Stimulated activated CD8-positive, alpha-beta memory T cell treated with anti-CD3 and anti-CD28 coated beads, Interleukin-15, amount 100 ng/mL, for 4 hours (primary cell): ENCODE data around the gene PRPF38B.
"Not testable (repeated sequence)": the region's sequence is repeated elsewhere in the genome, so short reads cannot be mapped to it uniquely, and the experiment has no call there.

Source experiments
- DNase-seq, 2 donors: peaks; one replicate each; pipeline ENCODE4 v3.0.0-alpha.2; 2020; ENCODE audit warnings: low read depth in 2 of 2

Gene PRPF38B

DNA sequence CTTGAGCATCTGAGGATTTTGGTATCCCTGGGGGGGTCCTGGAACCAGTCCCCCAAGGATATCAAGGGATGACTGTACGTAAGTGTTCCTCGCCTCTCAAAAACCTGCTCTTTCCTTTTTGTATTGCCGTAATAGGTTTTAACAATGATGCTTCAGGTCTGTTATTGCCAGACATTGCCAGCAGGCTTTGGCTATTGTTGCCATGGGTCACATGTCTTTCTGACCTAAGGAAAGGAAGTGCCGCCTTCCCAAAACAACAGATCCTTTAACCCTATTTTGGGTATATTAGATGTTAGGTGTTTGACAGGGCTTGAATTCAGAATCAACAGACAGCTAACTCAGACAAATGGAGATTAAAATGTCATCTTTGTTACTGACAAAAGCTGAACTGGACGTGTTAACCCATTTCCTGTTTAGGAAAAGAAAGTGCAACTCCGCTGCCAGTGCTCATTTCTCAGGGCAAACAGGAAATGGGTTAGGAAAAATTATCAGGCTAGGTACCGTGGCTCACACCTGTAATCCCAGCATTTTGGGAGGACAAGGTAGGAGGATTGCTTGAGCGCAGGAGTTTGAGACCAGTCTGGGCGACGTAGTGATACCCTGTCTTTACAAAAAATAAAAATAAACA, 12.4 kb upstream of the PRPF38B start:
- DNase-seq: no peak

DNA sequence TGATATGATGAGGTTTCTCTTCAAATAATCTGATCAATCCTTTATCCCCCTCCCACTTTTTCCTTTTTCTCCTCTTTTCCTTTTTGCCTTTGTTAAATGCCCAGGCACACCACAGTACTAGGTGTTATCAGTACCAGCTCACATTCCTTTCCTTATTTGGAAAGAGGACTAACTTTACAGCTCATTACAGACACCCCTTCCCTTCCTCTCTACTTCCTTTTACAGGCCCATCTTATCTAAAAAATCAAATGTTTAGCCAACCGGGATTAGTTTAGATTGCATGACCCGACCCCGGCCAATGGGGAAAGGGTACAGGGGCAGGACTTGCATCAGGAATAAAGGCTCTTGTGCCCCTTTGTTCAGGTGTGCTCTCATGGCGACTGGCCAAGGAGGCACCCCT, 10.4 kb upstream of the PRPF38B start:
- not testable (repeated sequence) for DNase-seq

DNA sequence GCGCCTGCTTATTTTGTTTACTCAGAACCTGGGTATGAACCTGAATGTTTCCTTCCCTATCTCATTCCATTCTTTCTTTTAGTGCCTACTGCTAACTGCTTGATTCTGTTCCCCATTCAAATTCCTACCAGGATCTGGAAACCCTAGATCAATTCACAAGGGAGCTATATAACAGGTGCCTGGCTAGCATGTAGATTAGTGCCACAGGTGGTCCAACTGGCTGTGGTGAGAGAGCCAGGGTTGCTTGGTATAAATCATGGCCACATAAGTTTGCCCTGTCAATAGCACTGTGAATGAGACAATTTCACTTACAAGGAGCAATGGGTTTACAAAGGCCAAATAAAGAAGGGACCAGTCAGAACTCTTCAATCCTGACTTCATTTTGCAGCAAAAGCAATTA, 6.6 kb upstream of the PRPF38B start:
- no peak for DNase-seq

DNA sequence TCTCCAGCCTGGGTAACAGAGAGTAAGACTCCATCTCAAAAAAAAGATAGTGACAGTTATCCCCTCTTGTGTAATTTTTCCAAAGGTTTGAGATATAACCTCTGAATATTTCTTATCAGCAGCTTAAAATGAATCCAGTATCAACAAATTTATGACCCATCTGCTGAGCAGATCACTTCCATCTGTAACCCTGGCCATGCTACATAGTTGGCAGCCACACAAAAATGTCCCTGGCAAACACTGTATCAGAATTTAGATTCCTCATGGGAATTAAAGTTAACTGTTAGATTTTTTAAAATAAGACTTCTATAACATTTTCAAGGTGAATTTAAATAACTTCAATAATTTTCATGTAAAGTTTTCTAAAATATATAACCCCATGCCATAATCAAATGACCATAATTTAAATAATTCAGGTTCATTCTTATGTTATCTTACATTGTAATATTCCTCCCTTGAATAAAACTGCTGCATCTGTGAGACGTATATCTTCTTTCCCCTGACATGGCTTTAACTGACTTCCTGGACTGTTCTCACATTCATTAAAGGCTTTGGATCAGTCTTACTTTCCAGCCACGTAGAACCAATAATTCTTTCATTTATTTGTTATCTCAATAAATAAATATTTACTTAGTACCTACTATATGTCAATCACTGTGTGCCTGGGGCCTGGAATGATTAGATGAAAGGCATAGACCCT, 5.3 kb upstream of the PRPF38B start:
- no peak for DNase-seq

DNA sequence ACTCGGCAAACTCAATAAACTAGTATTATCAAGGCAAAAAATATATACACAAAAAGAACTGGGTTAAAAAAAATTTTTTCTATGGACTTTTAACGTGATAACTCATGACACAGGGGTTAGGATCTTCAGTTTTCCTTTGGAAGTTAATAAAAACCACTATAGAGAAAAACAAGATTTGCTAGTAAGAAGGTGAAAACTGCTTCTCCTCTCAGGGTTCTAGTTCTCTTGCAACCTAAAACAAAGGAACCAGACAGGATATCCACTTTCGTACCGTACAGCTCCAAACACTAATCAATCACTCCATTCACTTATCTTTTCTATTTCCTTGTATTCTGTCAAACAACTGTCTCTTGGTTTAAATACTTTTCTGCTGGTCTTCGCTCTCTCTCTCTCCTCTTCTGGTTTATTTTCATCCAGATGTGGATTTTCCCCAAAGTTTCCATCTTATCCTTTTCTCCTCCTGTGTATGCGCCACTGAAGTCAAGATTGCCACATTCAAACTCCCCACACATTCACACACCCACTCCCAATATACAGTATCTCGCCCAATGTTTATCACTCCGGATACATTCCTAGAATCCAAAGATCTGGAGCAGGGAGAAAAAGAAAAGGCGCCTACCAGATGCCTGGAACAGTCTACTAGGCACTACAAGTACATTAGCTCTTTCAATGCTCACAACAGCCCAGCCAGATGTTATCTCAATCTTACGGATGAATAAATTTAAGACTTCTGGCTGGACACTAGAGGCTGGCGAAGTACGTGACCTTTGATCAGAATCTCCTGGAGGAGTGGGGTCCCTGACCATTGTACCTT, 775 bp upstream of the PRPF38B start:
- no peak for DNase-seq

DNA sequence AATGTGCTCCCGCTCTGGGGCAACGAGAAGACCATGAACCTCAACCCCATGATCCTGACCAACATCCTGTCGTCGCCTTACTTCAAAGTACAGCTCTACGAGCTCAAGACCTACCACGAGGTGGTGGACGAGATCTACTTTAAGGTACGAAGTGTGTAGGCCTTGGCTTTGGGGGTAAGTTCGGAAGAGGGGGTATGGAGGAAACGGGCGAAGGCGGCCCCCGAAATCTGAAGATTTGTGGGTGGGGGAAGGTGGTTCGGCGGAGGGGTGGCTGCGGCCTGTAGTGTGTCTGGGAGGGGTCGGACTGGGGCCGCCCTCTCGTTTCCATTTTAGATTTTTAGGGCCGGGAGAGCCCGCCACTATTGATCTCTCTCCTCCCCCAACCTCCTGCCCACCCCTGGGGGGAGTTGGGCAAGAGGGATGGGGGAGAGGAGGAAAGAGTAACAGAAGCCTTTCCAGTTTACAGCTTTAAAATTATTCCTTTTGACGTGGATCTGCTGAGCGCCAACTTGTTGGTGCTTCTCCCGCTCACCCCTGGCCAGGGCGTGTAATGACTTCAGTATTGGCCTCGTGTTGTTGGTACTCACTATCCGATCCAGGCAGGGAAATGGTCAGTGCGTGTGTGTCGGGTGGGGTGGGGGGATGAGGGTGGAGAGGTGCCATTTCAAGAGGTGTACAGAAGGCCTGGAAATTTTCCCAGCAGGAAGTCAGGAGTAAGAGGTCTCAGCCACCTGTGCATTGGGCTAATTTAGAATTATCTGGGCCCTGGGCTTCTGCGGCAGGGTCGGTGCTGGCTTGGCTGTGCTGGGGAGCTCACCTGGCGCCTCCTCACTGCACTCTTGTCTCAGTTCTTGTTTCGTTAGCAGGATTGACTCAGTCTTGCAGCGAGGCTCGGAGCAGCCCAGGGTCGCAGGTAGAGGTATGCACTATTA, 880 bp downstream of the PRPF38B start:
- peak in 1 of 2 donors; percentile 60 for DNase-seq

DNA sequence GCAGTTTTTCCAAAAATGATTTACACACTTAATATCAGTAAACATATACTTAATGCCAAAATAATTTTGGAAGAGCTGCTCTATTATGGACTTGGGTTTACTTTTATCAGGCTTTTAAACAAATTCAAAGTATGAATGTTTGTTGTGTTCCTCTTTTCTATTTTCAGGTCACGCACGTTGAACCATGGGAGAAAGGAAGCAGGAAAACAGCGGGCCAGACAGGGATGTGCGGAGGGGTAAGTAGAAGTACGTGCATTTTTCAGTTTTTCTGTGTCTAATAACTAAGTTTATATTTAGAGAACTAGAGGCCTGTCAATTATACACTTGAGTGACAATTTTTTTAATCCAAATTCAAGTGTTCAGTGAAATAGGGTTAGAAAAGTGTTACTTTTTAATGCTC, 3.4 kb downstream of the PRPF38B start:
- no peak for DNase-seq

DNA sequence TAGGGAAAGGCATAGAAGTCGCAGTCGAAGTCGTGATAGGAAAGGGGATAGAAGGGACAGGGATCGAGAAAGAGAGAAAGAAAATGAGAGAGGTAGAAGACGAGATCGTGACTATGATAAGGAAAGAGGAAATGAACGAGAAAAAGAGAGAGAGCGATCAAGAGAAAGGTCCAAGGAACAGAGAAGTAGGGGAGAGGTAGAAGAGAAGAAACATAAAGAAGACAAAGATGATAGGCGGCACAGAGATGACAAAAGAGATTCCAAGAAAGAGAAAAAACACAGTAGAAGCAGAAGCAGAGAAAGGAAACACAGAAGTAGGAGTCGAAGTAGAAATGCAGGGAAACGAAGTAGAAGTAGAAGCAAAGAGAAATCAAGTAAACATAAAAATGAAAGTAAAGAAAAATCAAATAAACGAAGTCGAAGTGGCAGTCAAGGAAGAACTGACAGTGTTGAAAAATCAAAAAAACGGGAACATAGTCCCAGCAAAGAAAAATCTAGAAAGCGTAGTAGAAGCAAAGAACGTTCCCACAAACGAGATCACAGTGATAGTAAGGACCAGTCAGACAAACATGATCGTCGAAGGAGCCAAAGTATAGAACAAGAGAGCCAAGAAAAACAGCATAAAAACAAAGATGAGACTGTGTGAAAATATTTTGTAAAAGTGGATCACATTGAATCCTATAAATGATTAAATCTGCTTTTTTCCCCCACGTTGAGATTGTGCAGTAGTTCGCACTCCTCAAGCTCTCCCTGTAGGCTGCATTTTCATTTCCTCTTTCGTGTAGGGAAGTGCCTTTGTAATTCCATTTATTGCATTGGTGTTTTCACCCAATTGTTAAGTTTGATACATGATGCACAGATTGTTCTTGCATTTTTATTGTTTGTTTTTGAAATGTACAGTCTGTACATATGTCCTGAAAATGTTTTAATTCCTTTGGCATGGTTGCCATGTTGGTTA, 7.5 kb downstream of the PRPF38B start:
- no peak for DNase-seq

DNA sequence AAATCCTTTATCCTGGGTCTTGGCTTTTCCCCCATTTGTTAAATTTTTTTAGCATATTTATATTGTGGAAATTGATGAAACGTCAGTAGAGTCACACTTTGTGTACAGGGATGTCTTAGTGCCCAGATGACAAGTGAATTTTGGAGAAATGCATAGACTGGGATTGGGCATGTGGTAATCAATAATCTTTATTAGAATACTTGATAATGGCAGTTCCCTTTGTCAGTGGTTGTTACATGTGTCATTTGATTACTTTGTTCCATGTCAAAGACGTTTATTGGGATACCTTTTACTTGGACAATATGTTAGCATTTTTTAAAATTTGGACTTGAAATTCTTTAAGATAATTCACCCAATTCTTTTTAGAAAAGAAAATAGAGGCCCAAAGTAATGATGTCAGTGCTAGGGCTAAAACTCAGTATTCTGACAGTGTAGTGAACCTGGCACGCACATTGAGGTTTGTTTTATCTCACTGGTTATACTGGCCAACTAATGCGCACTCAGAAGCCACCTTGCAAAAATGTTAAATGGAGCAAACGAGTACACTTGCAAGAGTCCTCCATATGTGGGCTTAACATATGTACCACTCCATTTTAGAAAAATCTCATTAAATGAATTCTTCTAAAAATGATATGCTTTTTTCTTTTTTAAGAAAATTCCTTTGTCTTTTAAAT, 9.2 kb downstream of the PRPF38B start:
- no peak for DNase-seq

DNA sequence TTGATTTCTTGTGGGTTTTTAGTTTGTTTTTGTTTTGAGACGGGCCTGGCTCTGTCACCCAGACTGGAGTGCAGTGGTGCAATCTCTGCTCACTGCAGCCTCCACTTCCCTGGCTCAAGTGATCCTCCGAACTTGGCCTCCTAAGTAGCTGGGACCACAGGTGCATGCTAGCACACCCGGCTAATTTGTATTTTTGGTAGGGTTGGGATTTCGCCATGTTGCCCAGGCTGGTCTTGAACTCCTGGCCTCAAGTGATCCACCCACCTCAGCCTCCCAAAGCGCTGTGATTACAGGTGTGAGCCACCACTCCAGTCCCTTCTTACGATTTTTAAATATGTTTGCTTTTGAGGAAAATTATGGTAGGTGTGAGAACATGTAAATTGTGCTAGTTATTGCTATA, 10.0 kb downstream of the PRPF38B start:
- not testable (repeated sequence) for DNase-seq

DNA sequence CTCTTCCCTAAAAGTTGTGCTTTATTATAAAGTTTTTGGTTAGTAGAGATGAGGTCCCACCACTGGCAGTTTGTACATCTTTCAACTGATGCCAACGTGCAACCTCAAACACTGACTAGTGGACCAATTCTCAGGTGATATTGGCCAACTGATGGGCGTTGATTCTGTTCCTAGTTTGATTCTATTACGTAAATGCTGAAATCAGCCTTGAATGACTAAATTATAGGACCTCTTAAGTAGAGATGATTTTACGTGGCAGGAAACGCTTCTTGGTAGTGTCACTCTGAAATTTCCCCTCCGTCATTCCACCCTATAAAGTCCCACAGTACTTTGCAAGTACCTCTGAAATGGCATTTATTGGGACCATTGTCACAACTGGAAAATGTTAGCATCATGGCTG, 11.8 kb downstream of the PRPF38B start:
- DNase-seq: no peak

DNA sequence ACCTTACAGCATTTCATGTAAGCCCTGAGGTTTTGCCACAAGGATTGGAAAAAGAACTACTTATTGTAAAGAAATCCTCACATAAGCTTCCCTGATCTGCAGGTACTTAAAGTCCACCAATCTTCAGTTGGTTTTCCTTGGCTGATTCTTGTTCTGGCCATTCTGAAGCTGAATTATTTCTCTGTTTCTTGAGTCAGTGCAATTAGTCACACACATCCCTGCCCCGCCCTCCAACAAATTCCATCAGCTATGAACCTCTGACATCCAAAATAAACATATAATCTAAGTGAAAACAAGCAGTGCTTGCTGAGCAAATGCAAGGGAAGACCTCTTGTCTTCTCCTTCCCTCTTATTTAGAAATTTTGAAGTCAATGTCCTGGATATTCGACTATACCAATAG, 12.4 kb downstream of the PRPF38B start:
- no peak for DNase-seq

DNA sequence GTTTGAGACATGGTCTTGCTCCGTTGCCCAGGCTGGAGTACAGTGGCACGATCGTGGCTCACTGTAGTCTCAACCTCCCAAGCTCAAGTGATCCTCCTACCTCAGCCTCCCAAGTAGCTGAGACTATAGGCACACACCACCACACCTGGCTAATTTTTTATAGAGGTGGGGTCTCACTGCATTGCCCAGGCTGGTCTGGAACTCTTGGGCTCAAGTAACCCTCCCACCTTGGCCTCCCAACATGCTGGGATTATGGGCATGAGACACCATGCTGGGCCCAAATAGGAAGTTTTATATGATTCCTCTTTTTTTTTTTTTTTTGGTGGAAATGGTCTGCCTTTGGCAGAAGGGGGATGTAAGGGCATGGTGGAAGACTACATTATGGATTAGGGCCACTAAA, 14.5 kb downstream of the PRPF38B start:
- no peak for DNase-seq

DNA sequence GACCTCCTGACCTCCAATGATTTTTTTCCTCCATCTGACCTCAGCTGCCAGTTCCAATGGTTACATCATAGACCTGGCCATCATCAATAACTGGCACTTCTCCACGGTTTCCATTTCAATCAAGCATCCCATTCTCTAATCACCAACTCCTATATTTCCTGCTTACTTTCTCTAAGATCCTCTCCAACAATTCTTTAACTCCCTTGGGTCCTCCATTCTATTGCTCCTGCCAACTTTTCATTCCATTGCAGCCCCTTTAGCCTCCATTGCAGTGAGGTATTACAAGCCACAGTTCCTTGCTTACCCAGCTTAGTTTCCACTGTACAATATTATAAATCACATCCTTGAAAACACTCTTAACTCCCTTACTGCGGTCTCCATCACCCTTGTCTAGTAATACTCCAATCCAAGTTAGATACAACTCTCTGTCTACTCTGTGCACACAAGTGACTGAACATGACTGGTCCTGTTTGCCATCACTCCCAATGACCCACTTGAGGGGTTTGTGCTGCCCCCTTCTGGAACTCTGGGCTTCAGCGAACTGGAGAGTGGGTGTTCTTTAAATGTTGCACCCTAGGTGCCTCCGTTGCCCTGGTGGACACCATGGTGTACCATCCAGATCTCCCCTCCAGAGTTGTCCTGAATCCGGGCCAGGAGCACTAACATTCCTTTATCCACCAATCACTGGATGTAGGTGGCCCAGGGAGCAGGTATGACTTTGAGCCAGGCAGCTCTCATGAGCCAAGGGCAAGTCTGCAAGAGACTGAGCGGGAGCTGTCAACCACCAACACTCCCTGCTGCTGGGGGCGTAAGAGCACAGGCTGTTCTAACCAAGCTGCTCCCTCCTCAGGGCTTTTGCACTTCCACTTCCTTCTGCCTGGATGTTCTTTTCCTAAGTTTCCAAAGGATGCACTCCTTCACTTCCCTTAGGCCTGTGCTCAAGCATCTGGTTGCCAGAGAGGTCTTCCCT, 16.9 kb downstream of the PRPF38B start:
- peak; percentile 8 to 46 for DNase-seq

DNA sequence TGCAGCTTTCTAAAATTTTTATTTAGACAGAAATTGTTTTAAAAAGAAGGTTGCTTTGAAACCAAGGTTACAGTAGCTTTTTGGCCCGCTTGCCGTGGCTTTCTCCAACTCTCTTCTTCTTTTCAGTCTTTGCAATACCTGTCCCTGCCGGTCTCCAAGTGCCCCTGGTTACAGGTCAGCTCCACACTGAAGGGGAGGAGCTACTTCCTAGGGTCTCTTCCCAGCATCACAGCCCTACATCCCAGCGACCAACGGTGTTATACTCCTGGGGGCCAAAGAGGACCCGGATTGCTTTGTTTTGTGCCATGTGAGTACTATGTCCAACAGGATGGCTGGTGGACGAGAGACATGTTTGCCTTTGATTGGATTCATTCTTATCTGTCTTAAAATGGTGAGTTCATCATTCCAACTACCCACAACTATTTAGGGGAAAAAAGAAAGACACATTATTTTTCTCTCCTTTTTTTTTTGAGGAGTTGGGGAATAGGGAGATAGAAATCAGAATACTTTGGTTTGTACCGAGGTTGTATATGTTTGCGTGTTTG, 20.6 kb downstream of the PRPF38B start, which contains the start of gene FNDC7:
Gene FNDC7 (plus strand): TSS at position 303 of the 545 bp plus-strand sequence. CDS start 26 bp downstream, at position 329.
- DNase-seq: no peak

DNA sequence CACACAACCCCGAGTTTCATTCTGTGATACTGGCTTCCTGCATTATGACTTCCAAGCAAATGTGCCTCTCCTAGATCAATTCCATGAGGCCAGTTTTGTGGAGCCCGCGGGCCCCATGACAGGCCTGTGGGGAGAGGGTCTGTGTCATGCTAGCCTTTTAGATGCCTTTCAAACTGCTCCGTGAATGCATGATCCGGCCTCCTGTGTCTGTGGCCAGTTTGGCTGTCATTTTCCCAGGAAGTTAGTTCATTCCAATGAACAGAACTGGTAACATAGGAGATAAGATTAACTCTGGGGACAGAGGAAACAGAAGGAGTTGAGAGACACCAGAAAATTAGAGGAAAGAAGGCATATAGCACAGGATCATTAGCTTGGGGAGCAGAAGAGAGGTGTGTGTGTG, 23.8 kb downstream of the PRPF38B start:
- DNase-seq: no peak

DNA sequence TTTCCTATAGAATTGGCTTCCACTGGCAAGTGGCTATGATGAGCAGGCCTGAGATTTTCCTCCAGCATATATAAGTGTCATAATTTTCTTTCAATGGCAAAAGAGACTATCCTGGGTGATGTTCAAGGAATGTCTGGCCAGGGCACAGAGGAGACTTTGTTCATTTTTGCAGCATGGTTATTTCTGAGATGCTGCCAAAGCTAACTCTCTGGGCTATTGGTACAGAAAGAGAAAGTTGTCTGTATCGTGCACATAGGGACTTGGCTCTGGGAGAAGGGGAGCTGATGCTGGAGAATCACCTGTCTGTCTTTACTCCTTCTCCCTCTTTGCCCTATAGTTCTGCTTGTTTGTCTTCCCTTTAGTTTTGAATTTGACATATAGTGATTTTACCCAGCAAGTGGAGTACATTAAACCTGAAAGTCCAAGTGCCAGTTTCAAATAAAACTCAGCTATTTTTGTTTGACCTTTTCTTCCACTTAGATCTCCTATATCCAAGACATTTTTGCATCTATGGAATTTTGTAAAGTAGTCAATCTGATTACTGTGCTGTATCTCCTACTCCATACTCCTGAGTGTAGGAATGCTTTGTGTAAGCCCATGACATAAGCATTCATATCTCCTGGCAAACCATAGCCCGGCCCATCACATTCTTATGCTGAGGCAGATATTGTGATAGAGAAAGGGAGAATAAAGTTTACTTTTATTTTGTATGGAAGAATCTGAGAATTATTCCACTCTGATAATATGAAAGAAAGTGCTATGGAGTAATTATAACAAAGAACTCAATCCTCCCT, 24.5 kb downstream of the PRPF38B start:
- DNase-seq: no peak
